Stimulated activated effector memory CD8-positive, alpha-beta T cell treated with anti-CD3 and anti-CD28 coated beads, Interleukin-12 subunit alpha, Interleukin-12 subunit beta, amount 100 ng/mL, for 72 hours (primary cell): ENCODE results near the gene GLDN.
A peak's percentile ranks its signal among the peaks of the same experiment; 100 is the strongest.

Experiments used
- ATAC-seq: fragments of 150-1000 bp; cut with Tn5 transposase; 2 replicates; pipeline ENCODE4 v1.10.0; 2021
- DNase-seq, 2 donors: peaks; one replicate each; pipeline ENCODE4 v3.0.0; 2021 to 2022; ENCODE audit warnings: low spot score in 2 of 2
- H3K27ac Mint-ChIP-seq: one replicate; pipeline ENCODE4 v1.8.0; 2022; ENCODE audit warnings: mild to moderate bottlenecking, mixed read lengths
- H3K36me3 Mint-ChIP-seq: one replicate; pipeline ENCODE4 v1.8.0; 2022; ENCODE audit warnings: mild to moderate bottlenecking, mixed read lengths
- H3K4me1 Mint-ChIP-seq: one replicate; pipeline ENCODE4 v1.8.0; 2022; ENCODE audit warnings: mixed read lengths
- H3K4me3 Mint-ChIP-seq: one replicate; pipeline ENCODE4 v1.8.0; 2022; ENCODE audit warnings: mild to moderate bottlenecking, mixed read lengths
- H3K9me3 Mint-ChIP-seq: one replicate; pipeline ENCODE4 v1.8.0; 2022; ENCODE audit warnings: mixed read lengths

GLDN gene

GRCh38 chr15:51386486-51386885 lies 45.0 kb downstream of the GLDN start:
- H3K9me3 Mint-ChIP-seq = no peaks in the 10 kb centered on the region
- DNase-seq (no peak), ATAC-seq (no peak)
- no peaks in the 10 kb centered on the region for H3K36me3 Mint-ChIP-seq
- H3K4me3 Mint-ChIP-seq = no peak overlapping the region
- no peaks in the 10 kb centered on the region for H3K4me1 Mint-ChIP-seq
- no peak overlapping the region for H3K27ac Mint-ChIP-seq

DNA sequence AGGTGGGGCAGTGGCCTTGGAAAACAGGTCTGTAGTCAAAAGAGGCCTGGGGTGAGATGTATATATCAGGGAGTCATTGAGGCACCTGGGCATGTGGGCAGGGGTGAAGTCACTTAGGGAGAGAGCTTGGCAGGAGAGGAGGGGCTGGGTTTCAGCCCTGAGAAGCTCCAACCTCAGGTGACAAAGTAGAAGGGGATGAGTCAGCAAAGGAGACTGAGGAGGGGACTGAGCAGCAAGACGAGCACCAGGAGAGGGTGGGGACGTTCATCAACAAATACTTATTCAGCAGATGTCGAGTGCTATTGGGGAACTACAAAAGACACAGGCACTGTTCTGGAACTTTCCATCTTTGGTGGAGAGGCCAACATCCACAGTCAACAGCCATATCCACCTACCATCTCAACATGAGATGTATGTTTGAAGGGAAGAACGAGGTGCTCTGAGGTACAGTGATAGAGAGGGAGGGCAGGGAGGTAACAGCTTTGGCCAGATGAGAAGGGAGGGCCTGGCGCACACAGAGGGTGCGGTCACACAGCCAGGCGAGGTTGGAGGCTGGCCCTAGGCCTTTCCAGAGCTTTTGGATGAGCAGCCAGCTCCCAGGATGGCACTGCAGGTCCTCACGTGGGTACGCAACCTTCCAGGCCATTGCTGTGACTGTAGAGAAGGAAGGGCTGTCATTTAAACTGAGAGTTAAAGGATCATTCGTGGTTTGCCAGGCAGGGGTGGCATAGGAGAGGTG lies 45.7 kb downstream of the GLDN start:
- DNase-seq (no peak), ATAC-seq (no peak)
- no peaks in the 10 kb centered on the region for H3K4me1 Mint-ChIP-seq
- no peak overlapping the region for H3K4me3 Mint-ChIP-seq
- no peak overlapping the region for H3K27ac Mint-ChIP-seq
- no peaks in the 10 kb centered on the region for H3K36me3 Mint-ChIP-seq
- H3K9me3 Mint-ChIP-seq = no peaks in the 10 kb centered on the region

DNA sequence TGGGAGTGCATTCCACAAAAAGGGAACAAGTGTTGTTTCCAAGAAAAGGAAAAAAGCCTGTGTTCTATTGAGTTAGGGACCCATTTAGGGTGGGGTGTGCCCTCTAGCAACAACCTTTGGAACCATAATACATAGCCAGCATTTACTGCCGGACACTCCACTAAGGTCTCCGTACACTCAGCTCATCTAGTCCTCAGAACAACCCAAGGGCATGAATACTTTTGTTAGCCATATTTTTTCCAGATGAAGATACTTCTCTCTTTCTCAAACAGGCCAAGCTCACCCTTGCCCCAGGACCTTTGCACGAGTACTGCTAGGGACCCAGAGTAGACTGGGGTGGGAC lies 46.2 kb downstream of the GLDN start:
- H3K9me3 Mint-ChIP-seq = no peaks in the 10 kb centered on the region
- no peaks in the 10 kb centered on the region for H3K36me3 Mint-ChIP-seq
- DNase-seq (no peak), ATAC-seq (no peak)
- H3K4me3 Mint-ChIP-seq = no peak overlapping the region
- no peaks in the 10 kb centered on the region for H3K4me1 Mint-ChIP-seq
- no peak overlapping the region for H3K27ac Mint-ChIP-seq

GRCh38 chr15:51388726-51389125 lies 47.3 kb downstream of the GLDN start:
- DNase-seq = no peak
- no peak overlapping the region for H3K4me3 Mint-ChIP-seq
- no peak for ATAC-seq
- H3K36me3 Mint-ChIP-seq = no peaks in the 10 kb centered on the region
- no peak overlapping the region for H3K27ac Mint-ChIP-seq
- no peaks in the 10 kb centered on the region for H3K4me1 Mint-ChIP-seq
- no peaks in the 10 kb centered on the region for H3K9me3 Mint-ChIP-seq

GRCh38 chr15:51390241-51390965 lies 48.9 kb downstream of the GLDN start:
- H3K9me3 Mint-ChIP-seq = no peaks in the 10 kb centered on the region
- no peak overlapping the region for H3K27ac Mint-ChIP-seq
- no peak overlapping the region for H3K4me3 Mint-ChIP-seq
- no peaks in the 10 kb centered on the region for H3K36me3 Mint-ChIP-seq
- H3K4me1 Mint-ChIP-seq = no peaks in the 10 kb centered on the region
- no peak for DNase-seq
- peak; percentile 31 for ATAC-seq

DNA sequence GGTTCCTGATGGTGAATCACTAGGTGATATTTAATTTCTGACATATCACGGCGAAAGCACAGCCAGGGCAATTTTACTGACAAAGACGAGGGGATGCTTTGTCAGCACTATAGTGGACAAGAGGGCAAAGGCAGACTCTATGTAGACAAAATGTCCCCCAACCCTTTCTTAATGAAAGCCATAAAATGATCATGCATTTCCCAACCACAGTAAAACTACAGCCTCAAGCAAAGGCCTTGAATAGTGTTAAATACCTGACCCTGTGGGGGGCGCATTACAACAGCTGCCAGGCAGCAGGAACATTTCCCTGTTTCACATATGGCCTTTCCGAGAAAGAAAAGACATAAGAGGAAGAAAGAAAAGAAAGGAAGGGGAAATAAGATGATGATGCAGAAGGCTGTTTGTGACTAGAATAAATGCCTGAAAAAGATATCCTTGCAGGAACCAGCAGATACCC lies 49.5 kb downstream of the GLDN start:
- ATAC-seq (no peak), DNase-seq (no peak)
- Mint-ChIP-seq H3K4me1 (no peaks in the 10 kb centered on the region), H3K4me3 (no peak overlapping the region), H3K36me3 (no peaks in the 10 kb centered on the region), H3K27ac (no peak overlapping the region), H3K9me3 (no peaks in the 10 kb centered on the region)

- no peak overlapping the region for H3K4me3 Mint-ChIP-seq
- H3K9me3 Mint-ChIP-seq = no peaks in the 10 kb centered on the region
- DNase-seq (no peak), ATAC-seq (no peak)
- H3K27ac Mint-ChIP-seq = no peak overlapping the region
- no peaks in the 10 kb centered on the region for H3K36me3 Mint-ChIP-seq
- peaks cover 8% of the 10 kb centered on the region for H3K4me1 Mint-ChIP-seq
Measured at GRCh38 chr15:51396921-51397320, 55.5 kb downstream of the GLDN start.

- Mint-ChIP-seq H3K4me1 (peaks cover 11% of the 10 kb centered on the region), H3K36me3 (no peaks in the 10 kb centered on the region), H3K9me3 (no peaks in the 10 kb centered on the region), H3K4me3 (no peak overlapping the region), H3K27ac (no peak overlapping the region)
- ATAC-seq (no peak), DNase-seq (no peak)
Measured at GRCh38 chr15:51398626-51399025, 57.2 kb downstream of the GLDN start.

DNA sequence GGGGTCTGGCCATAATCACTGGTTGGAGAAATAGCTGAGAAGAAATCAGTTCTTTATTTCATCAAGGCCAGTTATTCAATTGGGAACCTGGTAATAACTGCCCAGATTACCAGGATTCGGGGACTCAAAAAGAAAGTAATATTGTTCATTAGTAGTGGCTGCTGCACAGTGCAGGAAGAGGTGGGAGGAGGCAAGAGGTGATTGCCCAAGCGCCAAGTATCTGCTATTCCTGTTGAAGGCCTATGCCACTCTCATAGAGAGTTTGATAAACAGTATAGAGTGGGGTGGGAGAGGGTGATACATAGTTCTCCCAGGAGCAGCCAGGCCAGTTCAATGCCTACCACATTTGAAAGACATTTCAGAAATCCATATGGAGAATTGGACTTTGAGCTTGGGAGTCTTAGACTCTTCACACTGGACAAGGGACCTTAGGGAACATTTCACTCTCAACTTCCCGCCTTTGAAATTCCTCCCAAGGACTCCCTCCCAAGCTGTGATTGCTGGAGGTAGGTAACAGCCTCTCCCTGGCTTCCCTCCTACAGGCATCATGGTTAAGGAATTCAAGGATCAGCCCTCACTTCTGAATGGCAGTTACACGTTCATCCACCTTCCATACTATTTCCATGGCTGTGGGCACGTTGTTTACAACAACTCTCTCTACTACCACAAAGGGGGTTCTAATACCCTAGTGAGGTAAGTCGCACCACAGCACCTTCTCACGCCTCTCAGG lies 59.8 kb downstream of the GLDN start:
- DNase-seq (peak in 1 of 2 donors; percentile 20), ATAC-seq (no peak)
- H3K4me1 Mint-ChIP-seq = peaks cover 11% of the 10 kb centered on the region
- H3K36me3 Mint-ChIP-seq = no peaks in the 10 kb centered on the region
- H3K27ac Mint-ChIP-seq = no peak overlapping the region
- H3K9me3 Mint-ChIP-seq = no peaks in the 10 kb centered on the region
- H3K4me3 Mint-ChIP-seq = no peak overlapping the region

DNA sequence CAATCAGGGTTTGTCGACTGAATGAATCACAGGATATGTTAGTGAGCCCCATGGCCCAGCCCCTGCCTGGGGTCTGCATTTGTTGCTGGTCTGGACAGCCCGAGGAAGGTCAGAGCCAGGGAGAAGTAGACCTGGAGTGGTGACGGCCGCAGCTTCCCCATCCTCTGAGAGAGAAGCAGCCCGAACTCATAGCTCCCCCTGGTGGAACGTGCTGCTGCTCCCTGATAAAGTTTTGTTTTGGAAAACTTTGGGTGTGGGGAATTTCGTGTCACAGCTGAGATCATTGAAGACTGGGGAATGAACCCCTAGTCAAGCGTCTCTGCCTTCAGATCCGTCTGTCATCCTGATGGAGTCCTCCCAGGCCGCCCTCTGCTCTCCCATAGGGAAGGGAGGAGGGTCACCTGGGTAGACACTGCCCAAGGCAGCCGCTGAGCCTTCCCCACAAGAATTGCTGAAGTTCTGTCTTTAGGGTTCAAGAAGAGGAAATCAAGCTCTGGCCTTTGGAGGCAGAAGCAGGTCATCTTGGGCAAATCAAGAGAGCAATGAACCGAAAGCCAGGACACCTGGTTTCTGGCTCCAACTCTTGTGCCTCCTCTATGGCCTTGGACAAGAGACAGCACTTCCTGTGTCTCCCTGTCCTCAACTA lies 60.5 kb downstream of the GLDN start:
- DNase-seq = peak in 1 of 2 donors; percentile 45
- Mint-ChIP-seq H3K36me3 (no peaks in the 10 kb centered on the region), H3K27ac (no peak overlapping the region), H3K9me3 (no peaks in the 10 kb centered on the region), H3K4me1 (peaks cover 11% of the 10 kb centered on the region), H3K4me3 (no peak overlapping the region)
- no peak for ATAC-seq

DNA sequence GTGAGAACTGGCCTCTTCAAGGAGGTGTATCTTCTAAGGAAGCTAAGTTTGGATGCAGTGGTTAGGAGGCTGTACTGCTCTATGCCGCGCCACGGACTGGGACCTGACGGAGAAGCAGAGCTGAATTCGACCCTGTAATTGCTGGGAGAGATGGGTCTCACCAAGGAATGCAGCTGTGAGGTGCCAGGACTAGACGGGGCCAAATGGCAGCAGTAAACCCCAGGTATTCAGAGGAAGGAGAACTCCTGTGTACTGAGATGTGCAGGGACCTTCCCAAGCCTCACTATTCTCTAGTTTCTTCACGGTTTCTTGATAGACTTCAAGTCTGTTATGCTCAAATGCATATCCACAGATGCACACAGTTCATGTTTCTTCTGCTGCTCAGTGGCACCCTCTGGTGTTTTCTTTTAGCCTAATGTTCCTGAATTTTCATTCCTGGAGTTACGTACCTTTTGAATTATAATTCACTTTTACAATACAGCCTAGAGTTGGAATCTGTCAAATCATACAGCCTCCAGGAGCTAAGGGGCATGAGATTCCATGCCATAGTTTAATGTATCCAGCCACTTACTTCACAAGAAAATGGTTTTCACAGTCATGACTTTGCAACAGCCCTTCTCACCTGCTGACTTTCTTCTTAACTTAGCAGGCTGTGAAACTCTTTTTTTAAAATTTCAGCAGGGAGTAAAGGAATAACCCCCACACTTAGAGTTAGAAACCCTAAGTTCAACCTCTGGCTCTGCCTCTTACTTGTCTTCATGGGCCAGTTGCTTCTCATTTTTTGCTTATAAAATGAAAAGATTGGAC lies 61.8 kb downstream of the GLDN start:
- H3K27ac Mint-ChIP-seq = no peak overlapping the region
- H3K36me3 Mint-ChIP-seq = no peaks in the 10 kb centered on the region
- DNase-seq = peak in 1 of 2 donors; percentile 26
- ATAC-seq = peak; percentile 29
- no peak overlapping the region for H3K4me3 Mint-ChIP-seq
- no peaks in the 10 kb centered on the region for H3K9me3 Mint-ChIP-seq
- peaks cover 11% of the 10 kb centered on the region for H3K4me1 Mint-ChIP-seq

DNA sequence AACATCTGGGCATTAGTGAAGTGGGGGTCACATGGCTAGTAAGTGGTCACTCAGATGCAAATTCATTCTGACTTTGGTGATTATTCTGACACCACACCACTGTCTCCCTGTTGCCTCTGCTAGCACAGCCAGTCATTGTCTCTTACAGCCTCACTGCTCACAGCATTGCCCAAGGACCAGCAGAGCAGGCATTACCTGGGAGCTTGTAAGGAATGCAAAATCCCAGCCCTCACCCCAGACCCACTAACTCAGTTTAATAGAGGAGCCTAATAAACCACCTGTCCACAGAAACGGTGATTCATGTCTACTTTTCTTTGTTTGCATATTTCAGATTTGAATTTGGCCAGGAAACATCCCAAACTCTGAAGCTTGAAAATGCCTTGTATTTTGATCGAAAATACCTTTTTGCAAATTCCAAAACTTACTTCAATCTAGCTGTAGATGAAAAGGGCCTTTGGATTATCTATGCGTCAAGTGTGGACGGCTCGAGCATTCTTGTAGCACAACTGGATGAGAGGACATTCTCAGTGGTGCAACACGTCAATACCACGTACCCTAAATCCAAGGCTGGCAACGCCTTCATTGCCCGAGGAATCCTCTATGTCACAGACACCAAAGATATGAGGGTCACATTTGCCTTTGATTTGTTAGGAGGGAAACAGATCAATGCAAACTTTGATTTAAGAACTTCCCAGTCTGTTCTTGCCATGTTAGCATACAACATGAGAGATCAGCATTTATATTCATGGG lies 62.7 kb downstream of the GLDN start:
- ATAC-seq = no peak
- no peak overlapping the region for H3K27ac Mint-ChIP-seq
- H3K4me3 Mint-ChIP-seq = no peak overlapping the region
- peaks cover 11% of the 10 kb centered on the region for H3K4me1 Mint-ChIP-seq
- no peaks in the 10 kb centered on the region for H3K9me3 Mint-ChIP-seq
- peak in 1 of 2 donors; percentile 2 for DNase-seq
- no peaks in the 10 kb centered on the region for H3K36me3 Mint-ChIP-seq

- no peak for ATAC-seq
- Mint-ChIP-seq H3K4me1 (peaks cover 11% of the 10 kb centered on the region), H3K4me3 (no peak overlapping the region), H3K36me3 (no peaks in the 10 kb centered on the region), H3K27ac (no peak overlapping the region), H3K9me3 (no peaks in the 10 kb centered on the region)
- DNase-seq = peak in 1 of 2 donors; percentile 22
Measured at GRCh38 chr15:51405693-51406523, 64.5 kb downstream of the GLDN start.
